SK-N-SH treated with all-trans-retinoic acid at 6 μM for 48 hours (cell line): ENCODE results near the gene RPS6KC1.

Experiments
- ARNTL ChIP-seq: fragments of 450-650 bp; formaldehyde crosslinking; IDR thresholded peaks from 2 replicates; pipeline ENCODE4 v1.5.0; 2020; ENCODE audit warnings: low read depth, mild to moderate bottlenecking, moderate library complexity, borderline replicate concordance
- BACH2 ChIP-seq: fragments of 250-450 bp; sonication (Bioruptor Pico); IDR thresholded peaks from 2 replicates; pipeline ENCODE4 v1.9.0; 2021; ENCODE audit warnings: mild to moderate bottlenecking, borderline replicate concordance
- ESRRG ChIP-seq: fragments of 250-450 bp; sonication (Bioruptor Pico); IDR thresholded peaks from 2 replicates; pipeline ENCODE4 v1.6.1; 2021; ENCODE audit warnings: mild to moderate bottlenecking
- GLIS3 ChIP-seq: fragments of 250-450 bp; sonication (Bioruptor Pico); IDR thresholded peaks from 2 replicates; pipeline ENCODE4 v1.5.0; 2020; ENCODE audit warnings: mild to moderate bottlenecking, moderate library complexity
- ISL1 ChIP-seq: fragments of 250-450 bp; sonication (Bioruptor Pico); IDR thresholded peaks from 2 replicates; pipeline ENCODE4 v2.1.2; 2022; ENCODE audit warnings: mild to moderate bottlenecking, moderate library complexity
- OSR1 ChIP-seq: fragments of 250-450 bp; sonication (Bioruptor Pico); IDR thresholded peaks from 2 replicates; pipeline ENCODE4 v1.8.0; 2022; ENCODE audit warnings: moderate library complexity, mild to moderate bottlenecking, inconsistent platforms
- PATZ1 ChIP-seq: fragments of 250-450 bp; sonication (Bioruptor Pico); IDR thresholded peaks from 2 replicates; pipeline ENCODE4 v1.8.0; 2020; ENCODE audit warnings: mild to moderate bottlenecking, moderate library complexity, borderline replicate concordance
- PPARA ChIP-seq: fragments of 250-450 bp; sonication (Bioruptor Pico); IDR thresholded peaks from 2 replicates; pipeline ENCODE4 v1.5.0; 2020; ENCODE audit warnings: mild to moderate bottlenecking, borderline replicate concordance
- RARB ChIP-seq: fragments of 250-450 bp; sonication (Bioruptor Pico); IDR thresholded peaks from 2 replicates; pipeline ENCODE4 v1.8.0; 2021; ENCODE audit warnings: mild to moderate bottlenecking, moderate library complexity
- ZC3H10 ChIP-seq: fragments of 250-450 bp; sonication (Bioruptor Pico); IDR thresholded peaks from 2 replicates; pipeline ENCODE4 v1.5.1; 2021; ENCODE audit warnings: mild to moderate bottlenecking, moderate library complexity
- ZFP3 ChIP-seq: fragments of 250-450 bp; sonication (Bioruptor Pico); IDR thresholded peaks from 2 replicates; pipeline ENCODE4 v1.5.0; 2020; ENCODE audit warnings: mild to moderate bottlenecking, moderate library complexity
- ZFP30 ChIP-seq: fragments of 450-650 bp; formaldehyde crosslinking; IDR thresholded peaks from 2 replicates; pipeline ENCODE4 v1.5.0; 2022; ENCODE audit warnings: mild to moderate bottlenecking, moderate library complexity
- ZNF565 ChIP-seq: fragments of 450-650 bp; formaldehyde crosslinking; conservative IDR thresholded peaks from 2 replicates; pipeline ENCODE4 v1.5.0; 2020; ENCODE audit warnings: low read depth, mild to moderate bottlenecking, moderate library complexity
- ZNF8 ChIP-seq: fragments of 450-650 bp; formaldehyde crosslinking; IDR thresholded peaks from 2 replicates; pipeline ENCODE4 v1.5.0; 2020; ENCODE audit warnings: mild to moderate bottlenecking, moderate library complexity

GRCh38 chr1:213186168-213186567 lies 135.1 kb downstream of the RPS6KC1 start:
- TF ChIP-seq ARNTL (CRISPR knock-in tag), result no peak
- no peak for TF ChIP-seq PPARA
- TF ChIP-seq PATZ1 (CRISPR knock-in tag), result no peak
- TF ChIP-seq ISL1 (CRISPR knock-in tag), result no peak
- no peak for TF ChIP-seq ZFP3 (CRISPR knock-in tag)
- no peak for TF ChIP-seq ESRRG (CRISPR knock-in tag)
- TF ChIP-seq GLIS3, result no peak
- TF ChIP-seq BACH2 (CRISPR knock-in tag), result no peak
- no peak for TF ChIP-seq ZNF565 (CRISPR knock-in tag)
- TF ChIP-seq ZFP30 (CRISPR knock-in tag), result no peak
- no peak for TF ChIP-seq RARB
- TF ChIP-seq ZNF8 (CRISPR knock-in tag), result no peak
- no peak for TF ChIP-seq OSR1 (CRISPR knock-in tag)
- TF ChIP-seq ZC3H10, result no peak
